Measurements from ENCODE around the gene PLAGL1.
"Not testable (repeated sequence)": the region's sequence is repeated elsewhere in the genome, so short reads cannot be mapped to it uniquely, and the experiment has no call there.

PLAGL1 gene

DNA sequence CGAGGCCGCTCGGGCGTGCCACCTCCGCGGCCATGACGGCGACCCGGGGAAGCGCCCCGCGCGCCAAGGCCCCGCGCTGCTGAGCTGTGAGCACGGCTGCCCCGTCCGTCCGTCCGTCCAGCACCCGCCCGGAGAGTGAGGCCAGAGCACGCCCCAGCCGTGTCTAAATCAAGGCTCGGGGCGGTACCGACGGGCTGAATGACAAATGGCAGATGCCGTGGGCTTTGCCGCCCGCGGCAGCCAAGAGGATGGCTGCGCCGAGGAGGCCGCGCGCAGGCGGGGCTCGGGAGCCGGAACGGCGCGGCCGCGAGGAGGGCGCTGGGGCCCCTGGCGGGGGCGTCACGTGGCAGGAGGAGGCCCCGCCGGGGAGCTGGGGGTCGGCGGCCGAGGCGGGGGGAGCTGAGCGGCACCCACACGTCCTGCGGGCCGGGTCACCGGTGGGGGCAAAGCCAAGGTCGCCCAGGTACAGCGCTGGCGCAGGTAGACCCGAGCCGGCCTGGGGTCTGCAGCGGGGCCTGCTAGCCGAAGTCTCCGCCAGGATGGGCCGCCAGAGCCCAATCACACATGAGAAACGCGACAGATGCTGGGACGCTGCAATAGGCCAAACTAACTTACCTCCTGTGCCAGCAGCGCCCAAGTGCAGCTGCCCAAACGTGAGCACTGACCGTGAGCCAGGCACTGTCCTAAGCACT lies at the start of gene PLAGL1:
Gene PLAGL1 (minus strand): TSS at position 140 of the 692 bp plus-strand sequence. CDS start 60,123 bp downstream, outside the sequence.
- Histone ChIP-seq H3K27me3 (ENCODE audit: insufficient read depth, low read length) (peaks cover 65% of the 10 kb centered on the region), H3K27ac (ENCODE audit: low read length) (no peak within 1 kb of the TSS), H3K4me3 (ENCODE audit: low read length) (peak within 1 kb of the TSS; percentile 39), H3K4me1 (ENCODE audit: insufficient read depth, low read length) (no peaks in the 10 kb centered on the region), H3K9ac (ENCODE audit: low read depth, low read length) (no peak within 1 kb of the TSS), H3K9me3 (ENCODE audit: insufficient read depth, low read depth, low read length) (no peaks in the 10 kb centered on the region), H3K36me3 (ENCODE audit: insufficient read depth, low read depth, low read length) (no peaks in the 10 kb centered on the region)

- Histone ChIP-seq H3K36me3 (ENCODE audit: insufficient read depth, low read depth, low read length) (no peaks in the 10 kb centered on the region), H3K4me1 (ENCODE audit: insufficient read depth, low read length) (no peaks in the 10 kb centered on the region), H3K9ac (ENCODE audit: low read depth, low read length) (no peak overlapping the region), H3K4me3 (ENCODE audit: low read length) (no peak overlapping the region), H3K9me3 (ENCODE audit: insufficient read depth, low read depth, low read length) (no peaks in the 10 kb centered on the region), H3K27ac (ENCODE audit: low read length) (no peak overlapping the region), H3K27me3 (ENCODE audit: insufficient read depth, low read length) (peaks cover 2% of the 10 kb centered on the region; the same call in 1 of the 2 replicates)
Measured at GRCh38 chr6:144055121-144055931, 47.3 kb upstream of the PLAGL1 start.

DNA sequence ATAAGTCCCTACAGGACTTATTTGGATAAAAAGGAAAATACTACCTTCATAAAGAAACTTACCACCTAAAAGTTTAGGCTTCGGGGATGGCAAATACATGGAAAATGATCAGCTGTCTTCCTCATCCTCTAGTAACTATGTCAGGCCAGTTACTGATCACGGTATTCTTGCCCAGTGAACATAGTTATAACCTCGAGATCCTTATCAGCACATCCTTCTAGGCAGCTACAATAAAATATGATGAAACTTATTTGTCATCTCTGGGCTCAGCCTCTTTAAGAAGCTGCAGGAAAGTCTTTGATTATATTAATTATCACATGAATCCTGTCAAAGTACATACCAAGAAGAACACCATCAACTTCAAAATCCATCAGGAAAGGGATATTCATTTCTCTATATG lies 45.5 kb upstream of the PLAGL1 start:
- Histone ChIP-seq H3K4me1 (ENCODE audit: insufficient read depth, low read length) (no peaks in the 10 kb centered on the region), H3K4me3 (ENCODE audit: low read length) (no peak overlapping the region), H3K9ac (ENCODE audit: low read depth, low read length) (no peak overlapping the region), H3K36me3 (ENCODE audit: insufficient read depth, low read depth, low read length) (no peaks in the 10 kb centered on the region), H3K9me3 (ENCODE audit: insufficient read depth, low read depth, low read length) (no peaks in the 10 kb centered on the region), H3K27me3 (ENCODE audit: insufficient read depth, low read length) (no peaks in the 10 kb centered on the region), H3K27ac (ENCODE audit: low read length) (no peak overlapping the region)

DNA sequence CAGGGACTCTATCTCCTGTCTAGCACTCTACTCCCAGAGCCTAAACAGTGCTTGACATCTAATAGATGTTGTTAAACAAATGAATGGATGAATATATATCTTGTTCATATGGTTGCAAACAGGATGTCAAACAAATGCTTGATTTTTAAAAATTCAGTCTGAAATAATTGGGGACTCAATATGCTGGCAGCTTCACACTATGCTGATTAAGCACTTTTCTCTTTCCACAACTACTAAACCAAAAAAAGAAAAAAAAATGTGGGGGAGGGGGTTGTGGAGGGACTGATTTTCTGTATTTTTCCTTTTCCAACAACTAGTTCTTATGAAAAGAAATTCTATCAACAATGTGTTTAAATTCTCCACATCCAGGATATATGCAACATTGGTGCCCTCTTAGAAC lies 44.4 kb upstream of the PLAGL1 start:
- peaks cover 3% of the 10 kb centered on the region; the same call in 1 of the 2 replicates for H3K9me3 ChIP-seq (ENCODE audit: insufficient read depth, low read depth, low read length)
- no peak overlapping the region for H3K27ac ChIP-seq (ENCODE audit: low read length)
- H3K4me3 ChIP-seq (ENCODE audit: low read length) = no peak overlapping the region
- H3K36me3 ChIP-seq (ENCODE audit: insufficient read depth, low read depth, low read length) = no peaks in the 10 kb centered on the region
- no peaks in the 10 kb centered on the region for H3K27me3 ChIP-seq (ENCODE audit: insufficient read depth, low read length)
- no peak overlapping the region for H3K9ac ChIP-seq (ENCODE audit: low read depth, low read length)
- H3K4me1 ChIP-seq (ENCODE audit: insufficient read depth, low read length) = no peaks in the 10 kb centered on the region

- H3K36me3 ChIP-seq (ENCODE audit: insufficient read depth, low read depth, low read length) = no peaks in the 10 kb centered on the region
- H3K4me3 ChIP-seq (ENCODE audit: low read length) = no peak overlapping the region
- H3K9ac ChIP-seq (ENCODE audit: low read depth, low read length) = no peak overlapping the region
- H3K4me1 ChIP-seq (ENCODE audit: insufficient read depth, low read length) = no peaks in the 10 kb centered on the region
- H3K9me3 ChIP-seq (ENCODE audit: insufficient read depth, low read depth, low read length) = peaks cover 3% of the 10 kb centered on the region; the same call in 1 of the 2 replicates
- no peaks in the 10 kb centered on the region for H3K27me3 ChIP-seq (ENCODE audit: insufficient read depth, low read length)
- H3K27ac ChIP-seq (ENCODE audit: low read length) = no peak overlapping the region
Measured at GRCh38 chr6:144049386-144049785, 41.3 kb upstream of the PLAGL1 start.

DNA sequence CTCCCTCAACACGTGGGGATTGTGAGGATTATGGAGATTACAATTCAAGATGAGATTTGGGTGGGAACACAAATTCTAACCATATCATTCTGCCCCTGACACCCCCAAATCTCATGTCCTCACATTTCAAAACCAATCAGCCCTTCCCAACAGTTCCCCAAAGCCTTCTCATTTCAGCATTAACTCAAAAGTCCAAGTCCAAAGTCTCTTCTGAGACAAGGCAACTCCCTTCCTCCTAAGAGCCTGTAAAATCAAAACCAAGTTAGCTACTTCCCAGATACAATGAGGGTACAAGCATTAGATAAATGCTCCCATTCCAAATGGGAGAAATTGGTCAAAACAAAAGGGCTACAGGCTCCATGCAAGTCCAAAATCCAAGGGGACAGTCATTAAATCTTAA lies 39.6 kb upstream of the PLAGL1 start:
- Histone ChIP-seq H3K27me3 (ENCODE audit: insufficient read depth, low read length) (no peaks in the 10 kb centered on the region), H3K4me1 (ENCODE audit: insufficient read depth, low read length) (no peaks in the 10 kb centered on the region), H3K27ac (ENCODE audit: low read length) (no peak overlapping the region), H3K9ac (ENCODE audit: low read depth, low read length) (no peak overlapping the region), H3K4me3 (ENCODE audit: low read length) (no peak overlapping the region), H3K9me3 (ENCODE audit: insufficient read depth, low read depth, low read length) (peaks cover 3% of the 10 kb centered on the region; the same call in 1 of the 2 replicates), H3K36me3 (ENCODE audit: insufficient read depth, low read depth, low read length) (no peaks in the 10 kb centered on the region)

GRCh38 chr6:144046672-144047071 lies 38.6 kb upstream of the PLAGL1 start:
- not testable (repeated sequence) for H3K27ac ChIP-seq (ENCODE audit: low read length); H3K4me3 ChIP-seq (ENCODE audit: low read length); H3K9ac ChIP-seq (ENCODE audit: low read depth, low read length); H3K4me1 ChIP-seq (ENCODE audit: insufficient read depth, low read length); H3K36me3 ChIP-seq (ENCODE audit: insufficient read depth, low read depth, low read length); H3K9me3 ChIP-seq (ENCODE audit: insufficient read depth, low read depth, low read length); H3K27me3 ChIP-seq (ENCODE audit: insufficient read depth, low read length)

DNA sequence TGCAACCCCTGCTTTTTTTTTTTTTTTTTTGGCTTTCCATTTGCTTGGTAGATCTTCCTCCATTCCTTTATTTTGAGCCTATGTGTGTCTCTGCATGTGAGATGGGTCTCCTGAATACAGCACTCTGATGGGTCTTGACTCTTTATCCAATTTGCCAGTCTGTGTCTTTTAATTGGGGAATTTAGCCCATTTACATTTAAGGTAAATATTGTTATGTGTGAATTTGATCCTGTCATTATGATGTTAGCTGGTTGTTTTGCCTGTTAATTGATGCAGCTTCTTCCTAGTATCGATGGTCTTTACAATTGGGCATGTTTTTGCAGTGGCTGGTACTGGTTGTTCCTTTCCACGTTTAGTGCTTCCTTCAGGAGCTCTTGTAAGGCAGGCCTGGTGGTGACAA lies 36.9 kb upstream of the PLAGL1 start:
- not testable (repeated sequence) for H3K27ac ChIP-seq (ENCODE audit: low read length); H3K9me3 ChIP-seq (ENCODE audit: insufficient read depth, low read depth, low read length); H3K27me3 ChIP-seq (ENCODE audit: insufficient read depth, low read length); H3K9ac ChIP-seq (ENCODE audit: low read depth, low read length); H3K4me3 ChIP-seq (ENCODE audit: low read length); H3K36me3 ChIP-seq (ENCODE audit: insufficient read depth, low read depth, low read length); H3K4me1 ChIP-seq (ENCODE audit: insufficient read depth, low read length)

- no peaks in the 10 kb centered on the region for H3K36me3 ChIP-seq (ENCODE audit: insufficient read depth, low read depth, low read length)
- no peak overlapping the region for H3K9ac ChIP-seq (ENCODE audit: low read depth, low read length)
- H3K9me3 ChIP-seq (ENCODE audit: insufficient read depth, low read depth, low read length) = no peaks in the 10 kb centered on the region
- H3K4me3 ChIP-seq (ENCODE audit: low read length) = no peak overlapping the region
- no peaks in the 10 kb centered on the region for H3K27me3 ChIP-seq (ENCODE audit: insufficient read depth, low read length)
- no peak overlapping the region for H3K27ac ChIP-seq (ENCODE audit: low read length)
- 0 out of 2 replicates have a peak, but pooled peaks cover 5% of the 10 kb centered on the region for H3K4me1 ChIP-seq (ENCODE audit: insufficient read depth, low read length)
Measured at GRCh38 chr6:144036835-144037195, 28.8 kb upstream of the PLAGL1 start.

DNA sequence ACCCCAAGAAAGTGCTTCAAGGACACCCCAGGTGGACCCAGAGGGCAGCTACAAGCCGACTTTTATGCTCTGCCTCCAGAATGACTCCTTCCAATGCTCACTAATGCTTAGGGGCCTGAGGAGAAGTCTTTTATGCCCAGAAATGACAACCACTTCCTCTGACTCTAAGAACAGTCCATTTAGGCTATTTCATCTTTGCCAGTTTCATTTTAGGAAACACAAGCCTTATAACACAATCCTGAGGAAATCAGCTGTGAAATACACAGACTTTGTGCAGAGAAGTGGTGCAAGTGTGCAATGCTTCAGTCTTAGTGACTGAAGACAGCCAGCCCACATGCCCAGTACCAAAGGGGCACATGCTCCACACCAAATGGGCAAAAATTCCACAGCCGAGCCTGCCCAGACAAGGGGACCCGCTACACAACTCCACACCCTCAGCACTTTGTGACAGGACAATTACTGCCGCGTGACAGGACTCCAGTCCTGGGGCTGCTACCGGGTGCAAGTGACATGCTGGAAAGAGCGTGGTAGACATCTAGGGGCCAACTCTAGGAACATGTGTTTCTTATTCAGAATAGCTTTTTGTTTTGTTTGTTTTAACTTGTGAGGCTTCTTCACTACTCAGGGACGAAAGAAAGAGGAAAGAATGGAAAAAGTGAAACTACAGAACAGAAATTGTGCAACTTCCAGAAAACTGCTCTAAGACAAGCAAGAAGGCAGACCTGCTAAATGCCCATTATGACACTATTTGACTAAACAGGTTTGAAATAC lies 28.2 kb upstream of the PLAGL1 start:
- no peaks in the 10 kb centered on the region for H3K9me3 ChIP-seq (ENCODE audit: insufficient read depth, low read depth, low read length)
- H3K4me1 ChIP-seq (ENCODE audit: insufficient read depth, low read length) = 0 out of 2 replicates have a peak, but pooled peaks cover 5% of the 10 kb centered on the region
- H3K4me3 ChIP-seq (ENCODE audit: low read length) = no peak overlapping the region
- H3K27me3 ChIP-seq (ENCODE audit: insufficient read depth, low read length) = no peaks in the 10 kb centered on the region
- no peaks in the 10 kb centered on the region for H3K36me3 ChIP-seq (ENCODE audit: insufficient read depth, low read depth, low read length)
- no peak overlapping the region for H3K9ac ChIP-seq (ENCODE audit: low read depth, low read length)
- no peak overlapping the region for H3K27ac ChIP-seq (ENCODE audit: low read length)

DNA sequence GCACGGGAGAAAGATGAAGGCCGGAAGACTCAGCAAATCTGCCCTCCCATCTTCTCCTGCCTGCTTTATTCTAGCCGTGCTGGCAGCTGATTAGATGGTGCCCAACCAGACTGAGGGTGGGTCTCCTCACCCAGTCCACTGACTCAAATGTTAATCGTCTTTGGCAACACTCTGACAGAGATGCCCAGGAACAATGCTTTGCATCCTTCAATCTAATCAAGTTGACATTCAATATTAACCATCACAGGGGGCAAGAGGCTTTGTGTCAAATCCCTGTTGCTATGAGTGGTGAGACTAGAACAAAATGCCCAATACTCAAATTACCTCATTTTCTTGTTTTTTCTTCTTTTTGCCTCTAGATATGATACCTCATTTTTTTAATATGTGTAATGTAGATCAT lies 27.4 kb upstream of the PLAGL1 start:
- no peak overlapping the region for H3K9ac ChIP-seq (ENCODE audit: low read depth, low read length)
- H3K4me3 ChIP-seq (ENCODE audit: low read length) = no peak overlapping the region
- no peaks in the 10 kb centered on the region for H3K36me3 ChIP-seq (ENCODE audit: insufficient read depth, low read depth, low read length)
- no peaks in the 10 kb centered on the region for H3K9me3 ChIP-seq (ENCODE audit: insufficient read depth, low read depth, low read length)
- H3K27ac ChIP-seq (ENCODE audit: low read length) = no peak overlapping the region
- H3K27me3 ChIP-seq (ENCODE audit: insufficient read depth, low read length) = no peaks in the 10 kb centered on the region
- H3K4me1 ChIP-seq (ENCODE audit: insufficient read depth, low read length) = 0 out of 2 replicates have a peak, but pooled peaks cover 5% of the 10 kb centered on the region
